ENCODE data around the gene USP8. TPM values are rescaled to one million over a fixed set of nuclear protein-coding genes. Genes with fewer than 3 reads are reported as not detected.
A peak's percentile ranks its signal among the peaks of the same experiment; 100 is the strongest.
"Not testable (repeated sequence)": the region's sequence is repeated elsewhere in the genome, so short reads cannot be mapped to it uniquely, and the experiment has no call there.

The USP8 gene
- total RNA-seq, 1 donor from 2014 or later, result 74.6 TPM

GRCh38 chr15:50415752-50416404 lies 8.3 kb upstream of the USP8 start:
- H3K4me1 ChIP-seq, result no peaks in the 10 kb centered on the region

GRCh38 chr15:50416890-50417289 lies 7.3 kb upstream of the USP8 start:
- Histone ChIP-seq H3K36me3 (no peaks in the 10 kb centered on the region), H3K4me3 (no peak overlapping the region), H3K27me3 (ENCODE audit: low read depth) (no peaks in the 10 kb centered on the region), H3K27ac (no peak overlapping the region), H3K9me3 (no peaks in the 10 kb centered on the region), H3K4me1 (no peaks in the 10 kb centered on the region)
- DNase-seq (no peak), ATAC-seq (no peak)
- TF ChIP-seq CTCF (IDR thresholded peaks at IDR 0.05), result no peak
- intact Hi-C loops (cut with DNase I), result no loop called here

More at GRCh38 chr15:50415752-50416404, 8.3 kb upstream of the USP8 start:
- Histone ChIP-seq H3K27ac (no peak overlapping the region), H3K27me3 (ENCODE audit: low read depth) (no peaks in the 10 kb centered on the region), H3K9me3 (no peaks in the 10 kb centered on the region), H3K4me3 (no peak overlapping the region), H3K36me3 (no peaks in the 10 kb centered on the region)
- no peak for TF ChIP-seq CTCF (IDR thresholded peaks at IDR 0.05)
- DNase-seq, result no peak
- intact Hi-C loops (cut with DNase I), result no loop called here
- peak; percentile 52 to 67 for ATAC-seq

- H3K4me1 ChIP-seq, result no peaks in the 10 kb centered on the region
- TF ChIP-seq CTCF (IDR thresholded peaks at IDR 0.05), result no peak
- ATAC-seq, result no peak
- no peaks in the 10 kb centered on the region for H3K9me3 ChIP-seq
- H3K27ac ChIP-seq, result no peak overlapping the region
- H3K36me3 ChIP-seq, result no peaks in the 10 kb centered on the region
- intact Hi-C loops (cut with DNase I), result no loop called here
- H3K27me3 ChIP-seq (ENCODE audit: low read depth), result no peaks in the 10 kb centered on the region
- DNase-seq, result no peak
- H3K4me3 ChIP-seq, result no peak overlapping the region
Observed at GRCh38 chr15:50418041-50418583, 6.1 kb upstream of the USP8 start.

- no peak for DNase-seq
- intact Hi-C loops (cut with DNase I), result no loop called here
- Histone ChIP-seq H3K27ac (peak overlapping the region; percentile 93), H3K4me1 (peaks cover 16% of the 10 kb centered on the region), H3K27me3 (ENCODE audit: low read depth) (no peaks in the 10 kb centered on the region), H3K36me3 (no peaks in the 10 kb centered on the region), H3K9me3 (no peaks in the 10 kb centered on the region), H3K4me3 (peak overlapping the region; percentile 91)
- ATAC-seq, result no peak
- no peak for TF ChIP-seq CTCF (IDR thresholded peaks at IDR 0.05)
Observed at GRCh38 chr15:50425219-50425618, 1.0 kb downstream of the USP8 start.

GRCh38 chr15:50425678-50426246 lies 1.6 kb downstream of the USP8 start:
- peak overlapping the region; percentile 91 for H3K4me3 ChIP-seq
- not testable (repeated sequence) for DNase-seq

GRCh38 chr15:50426428-50426827 lies 2.2 kb downstream of the USP8 start:
- no peak for ATAC-seq
- no peak for TF ChIP-seq CTCF (IDR thresholded peaks at IDR 0.05)
- no peak for DNase-seq

More at GRCh38 chr15:50425678-50426246, 1.6 kb downstream of the USP8 start:
- H3K27ac ChIP-seq; H3K27me3 ChIP-seq (ENCODE audit: low read depth); H3K9me3 ChIP-seq; intact Hi-C loops (cut with DNase I); H3K36me3 ChIP-seq; ATAC-seq: not testable (repeated sequence)
- H3K4me1 ChIP-seq, result peaks cover 16% of the 10 kb centered on the region

More at GRCh38 chr15:50426428-50426827, 2.2 kb downstream of the USP8 start:
- intact Hi-C loops (cut with DNase I), result no loop called here
- no peak overlapping the region for H3K27ac ChIP-seq
- H3K36me3 ChIP-seq, result no peaks in the 10 kb centered on the region
- H3K9me3 ChIP-seq, result no peaks in the 10 kb centered on the region
- H3K4me1 ChIP-seq, result peaks cover 16% of the 10 kb centered on the region
- no peak overlapping the region for H3K4me3 ChIP-seq
- H3K27me3 ChIP-seq (ENCODE audit: low read depth), result no peaks in the 10 kb centered on the region

Data from lower lobe of right lung (tissue), 2 donors.